H1 (cell line): ENCODE data around the gene CYP2C19. TPM values are rescaled to one million over a fixed set of nuclear protein-coding genes. Genes with fewer than 3 reads are reported as not detected.
"Not testable (repeated sequence)": the region's sequence is repeated elsewhere in the genome, so short reads cannot be mapped to it uniquely, and the experiment has no call there.

Experiments
- CTCF ChIA-PET: fragments of 300-600 bp; sonication (Branson Sonifier 250); formaldehyde crosslinking; loops from one replicate; lab custom pipeline; 2021; ENCODE audit not compliant: partially characterized antibody; lab: Charles Lee
- POLR2A ChIA-PET: fragments of 300-600 bp; sonication (Branson Sonifier 250); formaldehyde crosslinking; loops from one replicate; lab custom pipeline; 2021; ENCODE audit warnings: inconsistent platforms; ENCODE audit not compliant: partially characterized antibody; lab: Charles Lee
- DNase-seq, 2 experiments: peaks; one replicate each; pipeline versions ENCODE4 v3.0.0 to v3.0.0-alpha.2; 2010 to 2022; ENCODE audit warnings: low spot score in 2 of 2, low read depth in 1 of 2, mixed read lengths in 1 of 2
- FAIRE-seq: peaks from 2 replicates; lab custom pipeline; 2011; peaks lifted over from hg19 to GRCh38; lab: Jason Lieb, UNC
- H2AFZ ChIP-seq: 2 replicates; pipeline ENCODE4 v1.8.1; 2012; ENCODE audit warnings: low read length, inconsistent platforms
- H2AK5ac ChIP-seq: 2 replicates; pipeline ENCODE4 v1.6.1; 2013; ENCODE audit warnings: low read depth, low read length
- H2BK120ac ChIP-seq: replicated peaks from 2 replicates; pipeline ENCODE3; 2013; ENCODE audit warnings: low read depth, low read length, inconsistent platforms
- H2BK12ac ChIP-seq: 2 replicates; pipeline ENCODE4 v1.6.1; 2013; ENCODE audit warnings: low read depth, low read length
- H2BK15ac ChIP-seq: 2 replicates; pipeline ENCODE4 v1.6.1; 2013; ENCODE audit warnings: low read length
- H2BK20ac ChIP-seq: 2 replicates; pipeline ENCODE4 v1.6.1; 2013; ENCODE audit warnings: low read length
- H2BK5ac ChIP-seq: 2 replicates; pipeline ENCODE4 v1.6.1; 2013; ENCODE audit warnings: low read depth, low read length
- H3K14ac ChIP-seq: 2 replicates; pipeline ENCODE4 v1.6.1; 2013; ENCODE audit warnings: inconsistent platforms; ENCODE audit not compliant: insufficient read length
- H3K18ac ChIP-seq: 2 replicates; pipeline ENCODE4 v1.6.1; 2013; ENCODE audit warnings: low read length; ENCODE audit errors: extremely low read depth
- H3K23ac ChIP-seq: 2 replicates; pipeline ENCODE4 v1.6.1; 2013; ENCODE audit warnings: inconsistent platforms; ENCODE audit not compliant: insufficient read length
- H3K23me2 ChIP-seq: 2 replicates; pipeline ENCODE4 v1.6.1; 2013; ENCODE audit warnings: low read depth, low read length
- H3K27ac ChIP-seq: 2 replicates; pipeline ENCODE4 v1.6.1; 2011; ENCODE audit warnings: low read depth, low read length, inconsistent platforms
- H3K27me3 ChIP-seq, 4 experiments: replicated peaks in 1 of 4; 1 replicate in 1 of 4; 2 replicates in 3 of 4; pipeline versions ENCODE4 v1.6.1 to v1.8.1; 2011 to 2013; ENCODE audit warnings: low read length in 3 of 4, mild to moderate bottlenecking in 3 of 4, inconsistent platforms in 2 of 4, mixed read lengths in 2 of 4, moderate library complexity in 1 of 4; ENCODE audit not compliant: control insufficient read depth in 3 of 4, insufficient read depth in 3 of 4; ENCODE audit errors: extremely low read depth in 1 of 4
- H3K36me3 ChIP-seq, 4 experiments: 2 replicates each; pipeline versions ENCODE4 v1.6.1 to v1.8.1; 2011 to 2013; ENCODE audit warnings: mild to moderate bottlenecking in 4 of 4, low read length in 3 of 4, moderate library complexity in 2 of 4, control low read depth in 1 of 4, inconsistent platforms in 1 of 4; ENCODE audit not compliant: insufficient read depth in 4 of 4, control insufficient read depth in 2 of 4
- H3K4ac ChIP-seq: replicated peaks from 2 replicates; pipeline ENCODE3; 2013; ENCODE audit warnings: low read length, low read depth, mixed read lengths, inconsistent platforms; ENCODE audit not compliant: insufficient read length
- H3K4me1 ChIP-seq, 4 experiments: replicated peaks in 1 of 4; 1 replicate in 1 of 4; 2 replicates in 3 of 4; pipeline versions ENCODE4 v1.6.1 to v1.8.1; 2011 to 2013; ENCODE audit warnings: low read length in 3 of 4, inconsistent platforms in 2 of 4, mixed read lengths in 1 of 4; ENCODE audit not compliant: insufficient read depth in 4 of 4, control insufficient read depth in 3 of 4
- H3K4me2 ChIP-seq, 2 experiments: 2 replicates each; pipeline versions ENCODE4 v1.6.1 to v1.8.1; 2011 to 2013; ENCODE audit warnings: low read depth in 2 of 2, low read length in 2 of 2, control low read depth in 1 of 2, inconsistent platforms in 1 of 2, mild to moderate bottlenecking in 1 of 2; ENCODE audit not compliant: insufficient read depth in 1 of 2
- H3K4me3 ChIP-seq, 4 experiments: fragments of 200-600, 300-600 bp in 1 of 4; sonication (generic), shearing (Covaris generic), sonication (Bioruptor Twin) in 1 of 4; 2 replicates each; pipeline versions ENCODE4 v1.5.1 to v1.8.1; 2011 to 2016; ENCODE audit warnings: low read length in 4 of 4, low read depth in 3 of 4, control low read depth in 2 of 4, inconsistent platforms in 2 of 4, mild to moderate bottlenecking in 2 of 4, mixed read lengths in 1 of 4, moderate library complexity in 1 of 4; ENCODE audit not compliant: insufficient read depth in 2 of 4; ENCODE audit errors: extremely low read depth in 1 of 4
- H3K56ac ChIP-seq: replicated peaks from 2 replicates; pipeline ENCODE3; 2013; ENCODE audit warnings: low read depth, mild to moderate bottlenecking, mixed read lengths, low read length, inconsistent platforms; ENCODE audit not compliant: insufficient read length
- H3K79me1 ChIP-seq: 2 replicates; pipeline ENCODE4 v1.6.1; 2013; ENCODE audit warnings: low read depth, low read length, control low read depth
- H3K79me2 ChIP-seq, 2 experiments: 2 replicates each; pipeline versions ENCODE4 v1.6.1 to v1.8.1; 2012 to 2013; ENCODE audit warnings: low read length in 2 of 2, mild to moderate bottlenecking in 2 of 2, inconsistent platforms in 1 of 2; ENCODE audit not compliant: insufficient read depth in 2 of 2, control insufficient read depth in 1 of 2
- H3K9ac ChIP-seq, 4 experiments: replicated peaks in 1 of 4; 1 replicate in 1 of 4; 2 replicates in 3 of 4; pipeline versions ENCODE4 v1.6.1 to v1.8.1; 2011 to 2013; ENCODE audit warnings: low read depth in 3 of 4, low read length in 3 of 4, control low read depth in 2 of 4, mild to moderate bottlenecking in 2 of 4, moderate library complexity in 2 of 4, inconsistent platforms in 1 of 4; ENCODE audit errors: extremely low read depth in 1 of 4
- H3K9me3 ChIP-seq, 2 experiments: 2 replicates each; pipeline versions ENCODE4 v1.6.1 to v1.8.1; 2012 to 2013; ENCODE audit warnings: mild to moderate bottlenecking in 2 of 2, moderate library complexity in 2 of 2, control low read depth in 1 of 2, inconsistent platforms in 1 of 2, low read depth in 1 of 2, low read length in 1 of 2, mixed read lengths in 1 of 2; ENCODE audit not compliant: insufficient read depth in 2 of 2
- H4K20me1 ChIP-seq, 2 experiments: replicated peaks in 1 of 2; 2 replicates each; pipeline versions ENCODE3 to v1.8.1; 2011 to 2013; ENCODE audit warnings: inconsistent platforms in 2 of 2, low read length in 2 of 2, mild to moderate bottlenecking in 1 of 2; ENCODE audit not compliant: insufficient read depth in 2 of 2, control insufficient read depth in 1 of 2
- H4K5ac ChIP-seq: 2 replicates; pipeline ENCODE4 v1.6.1; 2013; ENCODE audit warnings: low read length, low read depth, mixed read lengths, inconsistent platforms; ENCODE audit not compliant: insufficient read length
- H4K8ac ChIP-seq: 2 replicates; pipeline ENCODE4 v1.8.0; 2013; ENCODE audit warnings: mild to moderate bottlenecking, moderate library complexity, low read length, inconsistent platforms; ENCODE audit not compliant: insufficient read depth; ENCODE audit errors: extremely low read depth
- H4K91ac ChIP-seq: replicated peaks from 2 replicates; pipeline ENCODE3; 2013; ENCODE audit warnings: low read length, mixed read lengths, inconsistent platforms; ENCODE audit not compliant: insufficient read length
- WGBS, 2 experiments: shearing (Covaris generic) in 1 of 2; methylation state at CpG; one replicate each; pipeline versions ENCODE4 v1.1.6 to v1.1.7; 2013 to 2015; ENCODE audit warnings: low lambda C conversion rate in 2 of 2, mixed read lengths in 2 of 2, inconsistent platforms in 1 of 2, low coverage in 1 of 2, missing lambda C conversion rate in 1 of 2; ENCODE audit not compliant: insufficient replicate concordance in 2 of 2, insufficient coverage in 1 of 2, insufficient read length in 1 of 2; ENCODE audit errors: extremely low coverage in 1 of 2, missing lambda C conversion rate in 1 of 2; 5-methylcytosine and 5-hydroxymethylcytosine counted together
- polyA plus RNA-seq, 7 experiments: library from polyadenylated mRNA; depleted of rRNA in 3 of 7; stranded (reverse) in 5 of 7; unstranded in 2 of 7; fragments of >200 nt in 5 of 7; fragments of 200-250 nt in 2 of 7; gene quantifications; 1 replicate in 5 of 7; 2 replicates in 1 of 7; 4 replicates in 1 of 7; pipeline versions ENCODE4 v1.2.1 to v1.2.3, GENCODE V29; 2011 to 2013; ENCODE audit warnings: missing spikeins in 2 of 7, mixed read lengths in 2 of 7
- total RNA-seq: library from RNA; stranded (reverse); fragmentation: NEBNext Ultra II Directional; extraction: Animal tissue kit (Norgen Biotek cat#: 25700); gene quantifications from 2 replicates; pipeline ENCODE4 v1.2.1, GENCODE V29; 2021

The CYP2C19 gene
- total and polyA plus RNA-seq, 2 of the 8 experiments (the other 6 are each of a cell fraction or from before 2014, with no cell fraction given) = not detected

DNA sequence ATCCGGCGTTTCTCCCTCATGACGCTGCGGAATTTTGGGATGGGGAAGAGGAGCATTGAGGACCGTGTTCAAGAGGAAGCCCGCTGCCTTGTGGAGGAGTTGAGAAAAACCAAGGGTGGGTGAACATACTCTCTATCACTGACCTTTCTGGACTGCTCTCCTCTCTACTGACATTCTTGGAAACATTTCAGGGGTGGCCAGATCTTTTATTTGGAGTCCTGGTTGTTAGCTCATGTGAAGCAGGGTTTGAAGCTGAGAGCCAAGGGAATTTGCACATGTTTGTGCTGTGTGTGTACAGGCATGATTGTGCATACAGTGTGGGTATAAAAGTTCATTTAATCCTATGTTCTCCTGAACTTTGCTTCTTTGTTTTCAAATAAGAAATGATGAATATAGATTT lies 12.9 kb downstream of the CYP2C19 start:
- H3K27ac ChIP-seq, H3K27me3 ChIP-seq, H3K9me3 ChIP-seq, H3K56ac ChIP-seq, H3K4me1 ChIP-seq, H3K23me2 ChIP-seq, H2BK5ac ChIP-seq, H4K8ac ChIP-seq, DNase-seq, H3K14ac ChIP-seq, FAIRE-seq, H3K36me3 ChIP-seq, H3K4ac ChIP-seq, H3K79me1 ChIP-seq, H2BK15ac ChIP-seq, H3K9ac ChIP-seq, H2AFZ ChIP-seq, H4K5ac ChIP-seq, H3K23ac ChIP-seq, H2BK120ac ChIP-seq, H2BK12ac ChIP-seq, H3K79me2 ChIP-seq, H3K4me3 ChIP-seq, H4K20me1 ChIP-seq, CTCF ChIA-PET, H4K91ac ChIP-seq, H2BK20ac ChIP-seq, H3K4me2 ChIP-seq, H2AK5ac ChIP-seq, H3K18ac ChIP-seq: not testable (repeated sequence)
- POLR2A ChIA-PET = interaction anchor here (0.6 kb wide), 1 partner anchor 39 kb away, joined by 3 read pairs; no protein-coding TSS in a partner anchor
- 91% methylated on average over 6 of the region's 6 CpGs; no CpG with 5 or more reads in 1 of the 2 experiments for WGBS, 2 experiments
